PFSK-1 (cell line): Measurements from ENCODE around the gene TBCD.

Source experiments
- FOXP2 ChIP-seq: optimal IDR thresholded peaks from 2 replicates; pipeline ENCODE3; 2011; ENCODE audit warnings: borderline replicate concordance, control low read depth, inconsistent platforms; ENCODE audit not compliant: insufficient read depth; ENCODE audit errors: extremely low read length, extremely low read depth
- POLR2AphosphoS5 ChIP-seq: IDR thresholded peaks from 2 replicates; pipeline ENCODE4 v1.6.1; 2012; ENCODE audit warnings: low read depth, mild to moderate bottlenecking, control low read depth, low read length, moderate library complexity
- SIN3A ChIP-seq: IDR thresholded peaks from 2 replicates; pipeline ENCODE4 v1.6.1; 2012; ENCODE audit warnings: mild to moderate bottlenecking, low read length, moderate library complexity, borderline replicate concordance; ENCODE audit not compliant: insufficient read depth
- TAF1 ChIP-seq: IDR thresholded peaks from 2 replicates; pipeline ENCODE4 v1.6.1; 2012; ENCODE audit warnings: low read length, control low read depth, borderline replicate concordance; ENCODE audit not compliant: insufficient read depth
- TF ChIP-seq, protein P1 (sequence below), 2 experiments: IDR thresholded peaks; 2 replicates each; pipeline versions ENCODE4 v1.6.1 to v1.8.0; 2011 to 2012; ENCODE audit warnings: low read depth in 2 of 2, low read length in 2 of 2, control low read depth in 1 of 2, inconsistent platforms in 1 of 2, mild to moderate bottlenecking in 1 of 2, moderate library complexity in 1 of 2; ENCODE audit not compliant: insufficient read depth in 1 of 2

TBCD gene

DNA sequence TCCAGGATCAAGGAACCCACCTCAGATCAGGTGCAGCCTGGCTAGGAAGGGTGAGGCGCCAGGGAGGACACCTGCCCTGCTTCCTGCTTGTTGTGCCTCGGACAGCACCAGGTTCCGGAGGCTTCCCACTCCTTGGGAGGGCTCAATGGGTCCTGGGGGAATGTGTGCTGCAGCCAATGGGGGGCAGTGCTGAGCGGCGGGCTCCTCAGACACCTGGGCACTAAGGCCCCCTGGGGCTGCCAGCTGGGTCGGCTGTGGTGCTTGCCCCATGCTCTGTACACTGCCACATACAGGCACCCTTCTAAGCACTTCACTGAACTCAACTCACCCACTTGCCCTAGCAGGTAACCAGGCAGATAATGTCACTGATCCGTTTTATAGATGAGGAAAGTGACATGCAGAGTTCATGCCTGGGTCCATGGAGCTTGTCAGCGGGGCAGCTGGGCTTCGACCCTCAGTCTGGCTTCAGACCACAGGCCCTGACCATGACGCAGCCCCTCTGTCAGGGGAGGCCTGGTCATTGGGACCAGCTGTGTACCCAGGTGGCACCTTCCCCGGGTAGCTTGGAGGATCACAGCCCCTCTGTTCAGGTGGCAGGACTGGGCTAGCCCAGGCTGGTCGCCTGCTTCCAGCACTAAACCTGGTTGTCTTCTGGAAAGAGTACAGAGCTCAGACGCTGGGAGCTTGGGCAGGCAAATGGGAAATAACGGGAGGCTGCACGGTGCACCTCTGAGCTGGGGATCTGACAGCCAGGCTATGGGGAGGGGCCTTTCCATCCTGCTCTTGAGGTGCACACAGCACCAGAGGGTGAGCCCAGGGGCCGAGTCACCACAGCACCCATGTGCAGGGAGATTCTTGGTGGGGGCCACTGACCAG, 8.3 kb upstream of the TBCD start:
- TF ChIP-seq SIN3A (no peak), FOXP2 (no peak), POLR2AphosphoS5 (no peak), TAF1 (no peak)
- TF ChIP-seq, protein P1, sequence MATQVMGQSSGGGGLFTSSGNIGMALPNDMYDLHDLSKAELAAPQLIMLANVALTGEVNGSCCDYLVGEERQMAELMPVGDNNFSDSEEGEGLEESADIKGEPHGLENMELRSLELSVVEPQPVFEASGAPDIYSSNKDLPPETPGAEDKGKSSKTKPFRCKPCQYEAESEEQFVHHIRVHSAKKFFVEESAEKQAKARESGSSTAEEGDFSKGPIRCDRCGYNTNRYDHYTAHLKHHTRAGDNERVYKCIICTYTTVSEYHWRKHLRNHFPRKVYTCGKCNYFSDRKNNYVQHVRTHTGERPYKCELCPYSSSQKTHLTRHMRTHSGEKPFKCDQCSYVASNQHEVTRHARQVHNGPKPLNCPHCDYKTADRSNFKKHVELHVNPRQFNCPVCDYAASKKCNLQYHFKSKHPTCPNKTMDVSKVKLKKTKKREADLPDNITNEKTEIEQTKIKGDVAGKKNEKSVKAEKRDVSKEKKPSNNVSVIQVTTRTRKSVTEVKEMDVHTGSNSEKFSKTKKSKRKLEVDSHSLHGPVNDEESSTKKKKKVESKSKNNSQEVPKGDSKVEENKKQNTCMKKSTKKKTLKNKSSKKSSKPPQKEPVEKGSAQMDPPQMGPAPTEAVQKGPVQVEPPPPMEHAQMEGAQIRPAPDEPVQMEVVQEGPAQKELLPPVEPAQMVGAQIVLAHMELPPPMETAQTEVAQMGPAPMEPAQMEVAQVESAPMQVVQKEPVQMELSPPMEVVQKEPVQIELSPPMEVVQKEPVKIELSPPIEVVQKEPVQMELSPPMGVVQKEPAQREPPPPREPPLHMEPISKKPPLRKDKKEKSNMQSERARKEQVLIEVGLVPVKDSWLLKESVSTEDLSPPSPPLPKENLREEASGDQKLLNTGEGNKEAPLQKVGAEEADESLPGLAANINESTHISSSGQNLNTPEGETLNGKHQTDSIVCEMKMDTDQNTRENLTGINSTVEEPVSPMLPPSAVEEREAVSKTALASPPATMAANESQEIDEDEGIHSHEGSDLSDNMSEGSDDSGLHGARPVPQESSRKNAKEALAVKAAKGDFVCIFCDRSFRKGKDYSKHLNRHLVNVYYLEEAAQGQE (IDR thresholded peaks at IDR 0.05; ENCODE audit: insufficient read depth in 1 of 2, low read depth in 2 of 2, low read length in 2 of 2) = no peak

DNA sequence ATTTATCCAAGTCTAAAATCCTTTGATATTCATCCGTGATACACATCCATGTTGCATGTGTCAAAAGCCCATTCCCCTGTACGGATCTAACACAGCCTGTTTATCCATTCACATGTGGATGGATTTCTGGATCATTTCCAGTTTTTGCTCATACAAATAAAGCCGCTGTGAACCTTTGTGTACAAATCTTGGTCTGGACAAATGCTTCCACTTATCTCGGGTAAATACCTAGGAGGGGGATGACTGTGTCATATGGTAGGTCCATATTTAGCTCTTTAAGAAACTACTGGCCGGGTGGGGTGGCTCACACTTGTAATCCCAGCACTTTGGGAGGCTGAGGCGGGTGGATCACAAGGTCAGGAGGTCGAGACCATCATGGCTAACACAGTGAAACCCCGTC, 6.3 kb upstream of the TBCD start:
- TF ChIP-seq SIN3A = no peak

DNA sequence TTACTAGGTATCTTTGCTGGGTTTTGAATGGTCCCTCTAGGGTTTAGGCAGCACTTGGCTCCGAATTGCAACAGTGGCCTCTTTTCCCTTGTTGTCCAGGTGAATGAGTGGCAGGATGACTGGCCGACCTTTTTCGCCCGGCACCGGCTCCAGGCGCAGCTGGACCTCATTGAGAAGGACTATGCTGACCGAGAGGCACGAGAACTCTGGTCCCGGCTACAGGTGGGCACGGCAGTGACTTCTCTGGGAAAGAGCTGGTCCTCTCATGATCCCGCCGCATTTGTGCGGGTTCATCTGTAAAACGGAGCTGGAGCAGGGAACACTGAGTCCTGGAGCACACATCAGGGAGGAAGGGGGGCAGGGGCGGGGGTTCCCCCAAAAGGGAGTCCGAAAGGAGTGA, 3.1 kb upstream of the TBCD start:
- no peak for TF ChIP-seq SIN3A
- TF ChIP-seq, protein P1 (IDR thresholded peaks at IDR 0.05; ENCODE audit: insufficient read depth in 1 of 2, low read depth in 2 of 2, low read length in 2 of 2) = no peak
- TF ChIP-seq TAF1 = no peak
- TF ChIP-seq FOXP2 = no peak
- no peak for TF ChIP-seq POLR2AphosphoS5

DNA sequence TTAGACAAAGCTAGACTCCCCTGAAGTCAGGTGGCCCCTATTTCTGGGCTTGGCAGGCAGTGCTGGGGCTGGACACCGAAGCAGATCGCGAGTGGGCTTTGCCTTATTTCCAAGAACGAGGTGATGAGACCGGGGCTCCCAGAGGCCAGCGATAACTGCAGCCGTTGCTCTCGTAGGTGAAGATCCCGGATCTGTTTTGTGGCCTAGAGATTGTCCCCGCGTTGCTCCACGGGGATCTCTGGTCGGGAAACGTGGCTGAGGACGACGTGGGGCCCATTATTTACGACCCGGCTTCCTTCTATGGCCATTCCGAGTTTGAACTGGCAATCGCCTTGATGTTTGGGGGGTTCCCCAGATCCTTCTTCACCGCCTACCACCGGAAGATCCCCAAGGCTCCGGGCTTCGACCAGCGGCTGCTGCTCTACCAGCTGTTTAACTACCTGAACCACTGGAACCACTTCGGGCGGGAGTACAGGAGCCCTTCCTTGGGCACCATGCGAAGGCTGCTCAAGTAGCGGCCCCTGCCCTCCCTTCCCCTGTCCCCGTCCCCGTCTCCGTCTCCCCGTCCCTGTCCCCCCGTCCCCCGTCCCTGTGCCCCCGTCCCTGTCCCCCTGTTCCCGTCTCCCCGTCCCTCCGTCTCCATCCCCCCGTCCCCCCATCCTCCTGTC, 1.5 kb upstream of the TBCD start:
- TF ChIP-seq, protein P1 (IDR thresholded peaks at IDR 0.05; ENCODE audit: insufficient read depth in 1 of 2, low read depth in 2 of 2, low read length in 2 of 2) = no peak
- TF ChIP-seq FOXP2 (no peak), TAF1 (no peak), SIN3A (no peak), POLR2AphosphoS5 (no peak)

DNA sequence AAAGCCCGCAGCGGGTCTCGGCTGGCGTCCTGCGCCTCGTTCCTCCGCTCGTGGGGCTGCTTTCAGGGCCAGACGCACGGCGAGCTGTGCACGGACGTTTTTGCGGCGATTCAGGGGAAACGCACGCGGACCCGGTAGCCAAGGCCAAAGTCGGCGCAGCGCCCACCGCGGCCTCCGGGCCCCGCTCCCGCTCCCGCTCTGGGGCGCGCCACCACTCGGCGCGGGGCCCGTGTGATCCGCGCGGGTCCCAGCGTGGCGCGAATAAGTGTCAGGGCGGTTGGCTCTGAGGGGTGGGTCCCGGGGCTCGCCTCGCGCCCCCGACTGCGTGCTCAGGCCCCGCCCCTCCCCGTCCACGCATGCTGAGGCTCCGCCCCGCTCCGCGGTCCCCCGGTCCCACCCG, 694 bp upstream of the TBCD start:
- TF ChIP-seq TAF1 (no peak), POLR2AphosphoS5 (no peak), FOXP2 (no peak), SIN3A (no peak)
- TF ChIP-seq, protein P1 (IDR thresholded peaks at IDR 0.05; ENCODE audit: insufficient read depth in 1 of 2, low read depth in 2 of 2, low read length in 2 of 2) = no peak
